GM10266 (cell line): ENCODE results near the gene PRSS38.

Experiments
- DNase-seq: peaks from one replicate; pipeline ENCODE4 v3.0.0; 2012; ENCODE audit errors: extremely low spot score
- TF ChIP-seq, protein P1 (sequence below): IDR thresholded peaks from 2 replicates; pipeline ENCODE4 v1.5.1; 2012; ENCODE audit warnings: mild to moderate bottlenecking, low read depth; ENCODE audit not compliant: control insufficient read depth, insufficient read depth; ENCODE audit errors: missing control alignments

Gene PRSS38

DNA sequence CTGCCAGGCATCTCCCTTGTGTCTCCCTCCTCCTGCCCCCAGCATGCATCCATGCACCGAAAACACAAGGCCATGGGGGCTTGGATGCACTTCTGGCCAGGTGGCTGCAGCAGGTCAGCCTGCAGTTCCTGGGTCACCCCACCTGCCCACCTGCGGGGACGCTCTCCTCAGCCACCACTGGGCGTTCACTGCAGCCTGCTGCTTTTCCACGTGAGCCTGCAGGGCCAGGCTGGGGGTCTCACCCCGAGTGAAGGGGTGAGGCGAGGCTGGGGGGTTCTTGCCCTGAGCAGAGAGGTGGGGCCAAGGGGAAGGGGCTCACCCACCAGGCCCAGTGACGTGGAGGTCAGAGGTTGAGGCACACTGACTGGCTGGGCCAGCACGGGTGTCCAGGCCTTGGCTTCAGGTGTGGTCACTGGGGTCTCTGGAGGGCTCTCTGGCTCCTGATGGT, 67.6 kb downstream of the PRSS38 start:
- TF ChIP-seq, protein P1, sequence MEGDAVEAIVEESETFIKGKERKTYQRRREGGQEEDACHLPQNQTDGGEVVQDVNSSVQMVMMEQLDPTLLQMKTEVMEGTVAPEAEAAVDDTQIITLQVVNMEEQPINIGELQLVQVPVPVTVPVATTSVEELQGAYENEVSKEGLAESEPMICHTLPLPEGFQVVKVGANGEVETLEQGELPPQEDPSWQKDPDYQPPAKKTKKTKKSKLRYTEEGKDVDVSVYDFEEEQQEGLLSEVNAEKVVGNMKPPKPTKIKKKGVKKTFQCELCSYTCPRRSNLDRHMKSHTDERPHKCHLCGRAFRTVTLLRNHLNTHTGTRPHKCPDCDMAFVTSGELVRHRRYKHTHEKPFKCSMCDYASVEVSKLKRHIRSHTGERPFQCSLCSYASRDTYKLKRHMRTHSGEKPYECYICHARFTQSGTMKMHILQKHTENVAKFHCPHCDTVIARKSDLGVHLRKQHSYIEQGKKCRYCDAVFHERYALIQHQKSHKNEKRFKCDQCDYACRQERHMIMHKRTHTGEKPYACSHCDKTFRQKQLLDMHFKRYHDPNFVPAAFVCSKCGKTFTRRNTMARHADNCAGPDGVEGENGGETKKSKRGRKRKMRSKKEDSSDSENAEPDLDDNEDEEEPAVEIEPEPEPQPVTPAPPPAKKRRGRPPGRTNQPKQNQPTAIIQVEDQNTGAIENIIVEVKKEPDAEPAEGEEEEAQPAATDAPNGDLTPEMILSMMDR: no peak
- no peak for DNase-seq

DNA sequence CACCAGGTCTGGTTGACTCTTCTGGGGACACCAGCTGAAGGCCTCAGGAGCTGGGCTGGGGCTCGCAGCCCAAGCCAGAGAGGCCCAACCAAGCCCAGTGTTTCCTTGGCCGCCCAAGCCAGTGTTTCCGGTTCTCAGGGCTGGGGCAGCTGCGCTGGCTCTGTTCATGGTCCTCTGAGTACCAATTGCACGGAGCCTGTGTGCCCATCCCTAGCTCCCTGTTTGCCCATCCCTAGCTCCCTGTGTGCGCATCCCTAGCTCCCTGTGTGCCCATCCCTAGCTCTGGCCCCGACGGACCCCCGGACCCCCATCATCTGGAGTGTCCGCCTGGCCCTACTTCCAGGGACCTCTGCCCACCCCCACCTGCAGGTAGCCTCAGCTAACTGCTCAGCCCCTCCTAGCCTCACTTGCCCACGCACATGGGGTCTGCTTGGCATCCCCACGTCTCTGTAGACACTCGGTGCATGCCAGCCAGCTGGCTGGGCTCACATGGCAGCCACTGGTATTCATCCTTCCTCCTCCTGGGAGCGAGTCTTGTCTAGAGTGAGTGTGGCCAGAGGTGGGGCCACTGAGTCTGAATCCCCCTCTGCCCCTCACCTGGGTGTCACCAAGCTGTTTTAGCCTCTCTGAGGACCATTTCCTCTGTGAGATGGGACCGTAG, 68.3 kb downstream of the PRSS38 start:
- TF ChIP-seq, protein P1: no peak
- no peak for DNase-seq

DNA sequence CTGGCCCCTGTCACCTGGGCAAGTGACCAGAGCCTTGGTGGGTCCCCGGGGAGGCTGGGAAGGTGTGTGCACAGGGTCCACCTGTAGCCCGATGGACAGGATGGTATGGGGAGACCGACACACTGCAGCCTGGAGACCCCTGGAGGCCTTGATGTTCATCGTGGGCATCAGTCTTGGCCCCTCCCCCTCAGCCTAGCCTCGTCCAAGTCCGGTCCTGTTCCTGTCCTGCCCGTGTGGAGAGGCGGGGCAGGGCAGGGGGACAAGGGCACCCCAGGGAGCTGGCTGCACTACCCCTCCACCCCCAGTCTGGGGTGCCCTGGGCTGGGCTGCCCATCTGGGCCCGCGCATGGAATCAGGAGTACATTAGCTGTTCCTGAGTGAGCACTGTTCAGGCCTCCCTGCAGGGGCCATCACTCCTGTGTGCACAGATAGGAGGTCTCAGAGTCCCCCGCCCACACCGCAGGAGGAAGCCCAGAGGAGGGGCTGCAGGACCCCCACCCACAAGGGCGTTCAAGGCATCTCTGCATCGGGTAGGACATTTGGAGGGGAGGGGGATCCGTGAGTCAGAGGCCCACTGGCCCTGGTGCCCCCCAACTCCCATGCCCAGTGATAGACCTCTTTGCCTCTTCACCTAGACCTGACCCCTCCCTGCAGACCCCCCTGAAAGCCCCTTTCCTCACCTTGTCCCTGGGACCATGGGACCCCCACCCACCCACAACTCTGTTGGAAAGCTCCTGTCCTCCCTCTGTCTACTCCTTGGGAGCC, 69.1 kb downstream of the PRSS38 start:
- TF ChIP-seq, protein P1: no peak
- DNase-seq: no peak

DNA sequence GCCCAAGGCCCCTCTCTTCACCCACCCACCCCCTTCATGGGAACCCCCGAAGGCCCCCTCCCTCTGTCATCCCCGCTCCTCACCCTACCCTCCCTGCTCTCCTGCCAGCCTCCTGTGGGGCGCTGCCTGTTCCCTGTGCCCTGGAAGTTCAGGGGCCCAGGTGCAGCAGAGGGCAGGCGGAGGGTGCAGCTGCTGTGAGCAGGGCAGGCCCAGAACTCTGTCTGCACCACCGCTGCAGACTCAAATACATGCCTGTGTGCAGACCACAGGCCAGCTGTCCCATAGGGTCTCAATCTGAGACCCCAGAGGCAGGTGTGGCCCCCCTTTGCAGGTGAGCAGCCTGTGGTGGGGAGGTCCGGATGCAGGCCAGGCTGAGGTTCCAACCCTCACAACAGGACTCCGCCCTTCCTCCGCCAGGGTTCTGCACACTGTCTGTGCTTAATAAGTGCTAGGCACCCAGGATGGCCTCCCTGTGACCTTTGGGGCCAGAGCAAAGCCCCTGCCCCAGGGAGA, 69.7 kb downstream of the PRSS38 start:
- TF ChIP-seq, protein P1: no peak
- DNase-seq: no peak

DNA sequence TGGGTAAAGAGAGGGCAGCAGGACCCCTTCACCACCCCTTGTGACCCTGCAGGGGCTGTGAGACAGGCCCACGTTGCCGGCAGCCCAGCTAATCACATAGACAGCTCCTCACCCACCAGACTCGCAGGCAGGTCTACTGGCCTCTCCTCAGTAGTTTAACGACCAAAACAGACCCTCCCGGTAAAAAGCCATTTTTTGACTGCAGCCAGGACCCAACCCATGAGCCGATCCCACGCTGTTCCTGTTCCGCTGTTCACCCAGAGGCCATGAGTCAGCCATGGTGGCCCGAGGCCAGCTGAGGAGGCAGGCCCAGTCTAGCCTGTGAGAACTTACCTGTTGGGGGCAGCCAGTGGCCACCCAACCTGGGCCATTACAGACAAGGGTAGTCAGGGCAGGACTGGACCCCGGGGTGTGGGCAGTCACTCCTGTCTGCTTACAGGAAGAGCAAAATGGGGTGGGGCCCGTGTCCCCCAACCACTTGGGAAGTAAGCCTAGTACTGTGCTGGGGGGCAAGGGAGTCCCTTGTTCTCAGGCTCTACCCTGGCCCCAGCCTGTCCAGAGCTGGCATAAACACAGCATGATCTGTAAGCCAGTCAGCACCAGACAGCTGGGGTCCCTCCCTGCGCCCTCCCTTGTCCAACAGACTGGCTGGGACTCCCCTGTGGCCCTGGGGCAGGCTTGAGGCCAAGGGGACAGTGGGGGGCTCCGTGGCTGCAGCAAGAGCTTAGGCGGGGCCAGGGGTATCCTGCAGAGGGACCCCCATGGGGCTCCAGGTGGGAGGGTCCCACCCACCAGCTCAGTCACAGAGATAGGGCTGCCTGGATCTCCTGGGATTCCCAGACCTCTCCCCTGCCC, 70.4 kb downstream of the PRSS38 start:
- DNase-seq: no peak
- TF ChIP-seq, protein P1: no peak

DNA sequence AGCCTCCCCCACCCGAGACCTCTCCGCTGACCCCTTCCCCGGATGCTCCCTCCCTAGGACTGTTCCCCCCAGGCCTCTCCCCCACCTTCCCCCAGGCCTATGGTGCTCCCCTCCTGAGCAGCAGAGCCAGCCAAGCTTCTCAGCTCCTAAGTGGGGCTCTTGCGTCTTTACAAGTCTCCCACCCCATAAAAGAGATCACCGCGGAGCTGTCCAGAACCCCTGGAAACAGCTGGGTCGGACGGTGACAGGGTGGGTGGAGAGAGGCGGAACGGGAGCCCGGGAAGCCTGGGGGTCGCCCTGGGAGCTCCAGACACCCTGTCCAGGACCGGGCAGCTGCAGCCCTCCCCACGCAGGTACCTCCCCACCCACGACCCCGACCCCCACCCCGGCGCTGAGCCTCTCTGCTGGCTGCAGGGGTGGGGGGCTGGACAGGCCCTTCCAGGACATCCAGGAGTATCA, 71.1 kb downstream of the PRSS38 start:
- DNase-seq: no peak
- TF ChIP-seq, protein P1: no peak
